Thyroid gland (tissue), 4 donors: Measurements from ENCODE around the gene CHCHD6. TPM values are rescaled to one million over a fixed set of nuclear protein-coding genes. Genes with fewer than 3 reads are reported as not detected.

Experiments
- DNase-seq, 2 donors: peaks; one replicate each; pipeline ENCODE4 v3.0.0-alpha.2; 2019
- H3K27ac ChIP-seq, 3 donors: fragments of 200-600 bp; sonication (generic); 1 replicate in 2 of 3; 2 replicates in 1 of 3; pipeline ENCODE4 v1.5.1; 2016 to 2019; ENCODE audit warnings: mild to moderate bottlenecking in 1 of 3, moderate library complexity in 1 of 3
- H3K27me3 ChIP-seq: fragments of 200-600 bp; sonication (generic); one replicate; pipeline ENCODE4 v1.5.1; 2019
- H3K36me3 ChIP-seq, 2 donors: fragments of 200-600 bp; sonication (generic); one replicate each; pipeline ENCODE4 v1.5.1; 2016 to 2019
- H3K4me1 ChIP-seq, 2 donors: fragments of 200-600 bp; sonication (generic); one replicate each; pipeline ENCODE4 v1.5.1; 2017 to 2019
- H3K4me3 ChIP-seq, 3 donors: fragments of 200-600 bp; sonication (generic); replicated peaks in 1 of 3; 1 replicate in 2 of 3; 2 replicates in 1 of 3; pipeline ENCODE4 v1.5.1; 2016; ENCODE audit warnings: mild to moderate bottlenecking in 1 of 3
- H3K9me3 ChIP-seq: fragments of 200-600 bp; sonication (generic); one replicate; pipeline ENCODE4 v1.5.1; 2017
- CTCF ChIP-seq, 6 experiments: fragments of 200-600 bp in 3 of 6; fragments of 450-650 bp in 3 of 6; sonication (generic) in 3 of 6; IDR thresholded peaks; one replicate each; pipeline ENCODE4 v1.5.1; 2016 to 2019; ENCODE audit warnings: antibody characterized with exemption in 6 of 6, mild to moderate bottlenecking in 2 of 6, inconsistent platforms in 1 of 6, moderate library complexity in 1 of 6
- POLR2A ChIP-seq, 2 donors: fragments of 450-650 bp; IDR thresholded peaks; one replicate each; pipeline ENCODE4 v1.6.1; 2017; ENCODE audit warnings: antibody characterized with exemption in 2 of 2, mild to moderate bottlenecking in 2 of 2, moderate library complexity in 1 of 2
- WGBS, 2 donors: methylation state at CpG; one replicate each; pipeline ENCODE4 v1.1.5; 2017; 5-methylcytosine and 5-hydroxymethylcytosine counted together
- intact Hi-C: fragments of 100-400 bp; cut with DNase I; formaldehyde crosslinking; loops from one replicate; pipeline ENCODE4 v1.15.1; 2023
- total RNA-seq, 4 donors: library from RNA; depleted of rRNA; stranded (reverse); fragments of >200 nt; gene quantifications; one replicate each; pipeline ENCODE4 v1.2.3, GENCODE V29; 2016

Gene CHCHD6
- total RNA-seq, 4 donors from 2014 or later, result 22.9 to 27.8 (median 24.4) TPM

GRCh38 chr3:126930936-126931600, 227.0 kb downstream of the CHCHD6 start:
- no peak for DNase-seq

GRCh38 chr3:126931806-126932187, 227.8 kb downstream of the CHCHD6 start:
- TF ChIP-seq POLR2A (IDR thresholded peaks at IDR 0.05) (no peak), CTCF (IDR thresholded peaks at IDR 0.05) (no peak)
- Histone ChIP-seq H3K9me3 (no peaks in the 10 kb centered on the region), H3K4me3 (no peak overlapping the region), H3K36me3 (no peaks in the 10 kb centered on the region), H3K27me3 (no peaks in the 10 kb centered on the region), H3K4me1 (peaks cover 16 to 33% of the 10 kb centered on the region in 2 donors), H3K27ac (no peak overlapping the region)
- no peak for DNase-seq
- 88 to 95% methylated on average over 5 to 8 of the region's 9 CpGs for WGBS, 2 donors
- intact Hi-C loops, result no loop called here

More at GRCh38 chr3:126930936-126931600, 227.0 kb downstream of the CHCHD6 start:
- Histone ChIP-seq H3K4me1 (peaks cover 16 to 40% of the 10 kb centered on the region in 2 donors), H3K9me3 (no peaks in the 10 kb centered on the region), H3K4me3 (no peak overlapping the region), H3K27me3 (no peaks in the 10 kb centered on the region), H3K36me3 (no peaks in the 10 kb centered on the region), H3K27ac (no peak overlapping the region)
- 95 to 96% methylated on average over 13 of the region's 15 CpGs for WGBS, 2 donors
- TF ChIP-seq POLR2A (IDR thresholded peaks at IDR 0.05), result no peak
- no peak for TF ChIP-seq CTCF (IDR thresholded peaks at IDR 0.05)
- intact Hi-C loops, result no loop called here

- TF ChIP-seq CTCF (IDR thresholded peaks at IDR 0.05) (no peak), POLR2A (IDR thresholded peaks at IDR 0.05) (no peak)
- 81 to 90% methylated on average over 5 to 11 of the region's 13 CpGs for WGBS, 2 donors
- H3K36me3 ChIP-seq, result no peaks in the 10 kb centered on the region
Measured at GRCh38 chr3:126932188-126932931, 228.3 kb downstream of the CHCHD6 start.

GRCh38 chr3:126934031-126934531, 230.0 kb downstream of the CHCHD6 start:
- peak in 1 of 2 donors; percentile 53 for DNase-seq
- Histone ChIP-seq H3K27ac (no peak overlapping the region), H3K4me3 (no peak overlapping the region), H3K36me3 (no peaks in the 10 kb centered on the region), H3K27me3 (no peaks in the 10 kb centered on the region), H3K4me1 (peaks cover 5 to 31% of the 10 kb centered on the region in 2 donors), H3K9me3 (no peaks in the 10 kb centered on the region)
- TF ChIP-seq POLR2A (IDR thresholded peaks at IDR 0.05) (no peak), CTCF (IDR thresholded peaks at IDR 0.05) (no peak)
- WGBS, 2 donors, result 24 to 25% methylated on average over 4 of the region's 4 CpGs
- intact Hi-C loops, result no loop called here

More at GRCh38 chr3:126932188-126932931, 228.3 kb downstream of the CHCHD6 start:
- Histone ChIP-seq H3K27ac (no peak overlapping the region), H3K4me1 (peaks cover 10 to 30% of the 10 kb centered on the region in 2 donors), H3K9me3 (no peaks in the 10 kb centered on the region), H3K27me3 (no peaks in the 10 kb centered on the region), H3K4me3 (no peak overlapping the region)
- DNase-seq, result peak in 1 of 2 donors; percentile 48
- intact Hi-C loops, result no loop called here

- Histone ChIP-seq H3K4me1 (peaks cover 5 to 34% of the 10 kb centered on the region in 2 donors), H3K27me3 (no peaks in the 10 kb centered on the region), H3K36me3 (no peaks in the 10 kb centered on the region), H3K9me3 (no peaks in the 10 kb centered on the region), H3K27ac (no peak overlapping the region), H3K4me3 (no peak overlapping the region)
- no peak for TF ChIP-seq CTCF (IDR thresholded peaks at IDR 0.05)
- TF ChIP-seq POLR2A (IDR thresholded peaks at IDR 0.05), result no peak
- 93 to 95% methylated on average over 8 of the region's 8 CpGs for WGBS, 2 donors
- no peak for DNase-seq
- intact Hi-C loops, result no loop called here
Measured at GRCh38 chr3:126934991-126935390, 231.0 kb downstream of the CHCHD6 start.
